H1 (cell line): ENCODE results near the gene PTPMT1. TPM values are rescaled to one million over a fixed set of nuclear protein-coding genes. Genes with fewer than 3 reads are reported as not detected.

Experiments used
- CTCF ChIA-PET: fragments of 300-600 bp; sonication (Branson Sonifier 250); formaldehyde crosslinking; loops from one replicate; lab custom pipeline; 2021; ENCODE audit not compliant: partially characterized antibody; lab: Charles Lee
- POLR2A ChIA-PET: fragments of 300-600 bp; sonication (Branson Sonifier 250); formaldehyde crosslinking; loops from one replicate; lab custom pipeline; 2021; ENCODE audit warnings: inconsistent platforms; ENCODE audit not compliant: partially characterized antibody; lab: Charles Lee
- DNase-seq, 2 experiments: peaks; one replicate each; pipeline versions ENCODE4 v3.0.0 to v3.0.0-alpha.2; 2010 to 2022; ENCODE audit warnings: low spot score in 2 of 2, low read depth in 1 of 2, mixed read lengths in 1 of 2
- FAIRE-seq: peaks from 2 replicates; lab custom pipeline; 2011; peaks lifted over from hg19 to GRCh38; lab: Jason Lieb, UNC
- H2AFZ ChIP-seq: 2 replicates; pipeline ENCODE4 v1.8.1; 2012; ENCODE audit warnings: low read length, inconsistent platforms
- H2AK5ac ChIP-seq: 2 replicates; pipeline ENCODE4 v1.6.1; 2013; ENCODE audit warnings: low read depth, low read length
- H2BK120ac ChIP-seq: replicated peaks from 2 replicates; pipeline ENCODE3; 2013; ENCODE audit warnings: low read depth, low read length, inconsistent platforms
- H2BK12ac ChIP-seq: 2 replicates; pipeline ENCODE4 v1.6.1; 2013; ENCODE audit warnings: low read depth, low read length
- H2BK15ac ChIP-seq: 2 replicates; pipeline ENCODE4 v1.6.1; 2013; ENCODE audit warnings: low read length
- H2BK20ac ChIP-seq: 2 replicates; pipeline ENCODE4 v1.6.1; 2013; ENCODE audit warnings: low read length
- H2BK5ac ChIP-seq: 2 replicates; pipeline ENCODE4 v1.6.1; 2013; ENCODE audit warnings: low read depth, low read length
- H3K14ac ChIP-seq: 2 replicates; pipeline ENCODE4 v1.6.1; 2013; ENCODE audit warnings: inconsistent platforms; ENCODE audit not compliant: insufficient read length
- H3K18ac ChIP-seq: 2 replicates; pipeline ENCODE4 v1.6.1; 2013; ENCODE audit warnings: low read length; ENCODE audit errors: extremely low read depth
- H3K23ac ChIP-seq: 2 replicates; pipeline ENCODE4 v1.6.1; 2013; ENCODE audit warnings: inconsistent platforms; ENCODE audit not compliant: insufficient read length
- H3K23me2 ChIP-seq: 2 replicates; pipeline ENCODE4 v1.6.1; 2013; ENCODE audit warnings: low read depth, low read length
- H3K27ac ChIP-seq: 2 replicates; pipeline ENCODE4 v1.6.1; 2011; ENCODE audit warnings: low read depth, low read length, inconsistent platforms
- H3K27me3 ChIP-seq, 4 experiments: replicated peaks in 1 of 4; 1 replicate in 1 of 4; 2 replicates in 3 of 4; pipeline versions ENCODE4 v1.6.1 to v1.8.1; 2011 to 2013; ENCODE audit warnings: low read length in 3 of 4, mild to moderate bottlenecking in 3 of 4, inconsistent platforms in 2 of 4, mixed read lengths in 2 of 4, moderate library complexity in 1 of 4; ENCODE audit not compliant: control insufficient read depth in 3 of 4, insufficient read depth in 3 of 4; ENCODE audit errors: extremely low read depth in 1 of 4
- H3K36me3 ChIP-seq, 4 experiments: 2 replicates each; pipeline versions ENCODE4 v1.6.1 to v1.8.1; 2011 to 2013; ENCODE audit warnings: mild to moderate bottlenecking in 4 of 4, low read length in 3 of 4, moderate library complexity in 2 of 4, control low read depth in 1 of 4, inconsistent platforms in 1 of 4; ENCODE audit not compliant: insufficient read depth in 4 of 4, control insufficient read depth in 2 of 4
- H3K4ac ChIP-seq: replicated peaks from 2 replicates; pipeline ENCODE3; 2013; ENCODE audit warnings: low read length, low read depth, mixed read lengths, inconsistent platforms; ENCODE audit not compliant: insufficient read length
- H3K4me1 ChIP-seq, 4 experiments: replicated peaks in 1 of 4; 1 replicate in 1 of 4; 2 replicates in 3 of 4; pipeline versions ENCODE4 v1.6.1 to v1.8.1; 2011 to 2013; ENCODE audit warnings: low read length in 3 of 4, inconsistent platforms in 2 of 4, mixed read lengths in 1 of 4; ENCODE audit not compliant: insufficient read depth in 4 of 4, control insufficient read depth in 3 of 4
- H3K4me2 ChIP-seq, 2 experiments: 2 replicates each; pipeline versions ENCODE4 v1.6.1 to v1.8.1; 2011 to 2013; ENCODE audit warnings: low read depth in 2 of 2, low read length in 2 of 2, control low read depth in 1 of 2, inconsistent platforms in 1 of 2, mild to moderate bottlenecking in 1 of 2; ENCODE audit not compliant: insufficient read depth in 1 of 2
- H3K4me3 ChIP-seq, 4 experiments: fragments of 200-600, 300-600 bp in 1 of 4; sonication (generic), shearing (Covaris generic), sonication (Bioruptor Twin) in 1 of 4; 2 replicates each; pipeline versions ENCODE4 v1.5.1 to v1.8.1; 2011 to 2016; ENCODE audit warnings: low read length in 4 of 4, low read depth in 3 of 4, control low read depth in 2 of 4, inconsistent platforms in 2 of 4, mild to moderate bottlenecking in 2 of 4, mixed read lengths in 1 of 4, moderate library complexity in 1 of 4; ENCODE audit not compliant: insufficient read depth in 2 of 4; ENCODE audit errors: extremely low read depth in 1 of 4
- H3K56ac ChIP-seq: replicated peaks from 2 replicates; pipeline ENCODE3; 2013; ENCODE audit warnings: low read depth, mild to moderate bottlenecking, mixed read lengths, low read length, inconsistent platforms; ENCODE audit not compliant: insufficient read length
- H3K79me1 ChIP-seq: 2 replicates; pipeline ENCODE4 v1.6.1; 2013; ENCODE audit warnings: low read depth, low read length, control low read depth
- H3K79me2 ChIP-seq, 2 experiments: 2 replicates each; pipeline versions ENCODE4 v1.6.1 to v1.8.1; 2012 to 2013; ENCODE audit warnings: low read length in 2 of 2, mild to moderate bottlenecking in 2 of 2, inconsistent platforms in 1 of 2; ENCODE audit not compliant: insufficient read depth in 2 of 2, control insufficient read depth in 1 of 2
- H3K9ac ChIP-seq, 4 experiments: replicated peaks in 1 of 4; 1 replicate in 1 of 4; 2 replicates in 3 of 4; pipeline versions ENCODE4 v1.6.1 to v1.8.1; 2011 to 2013; ENCODE audit warnings: low read depth in 3 of 4, low read length in 3 of 4, control low read depth in 2 of 4, mild to moderate bottlenecking in 2 of 4, moderate library complexity in 2 of 4, inconsistent platforms in 1 of 4; ENCODE audit errors: extremely low read depth in 1 of 4
- H3K9me3 ChIP-seq, 2 experiments: 2 replicates each; pipeline versions ENCODE4 v1.6.1 to v1.8.1; 2012 to 2013; ENCODE audit warnings: mild to moderate bottlenecking in 2 of 2, moderate library complexity in 2 of 2, control low read depth in 1 of 2, inconsistent platforms in 1 of 2, low read depth in 1 of 2, low read length in 1 of 2, mixed read lengths in 1 of 2; ENCODE audit not compliant: insufficient read depth in 2 of 2
- H4K20me1 ChIP-seq, 2 experiments: replicated peaks in 1 of 2; 2 replicates each; pipeline versions ENCODE3 to v1.8.1; 2011 to 2013; ENCODE audit warnings: inconsistent platforms in 2 of 2, low read length in 2 of 2, mild to moderate bottlenecking in 1 of 2; ENCODE audit not compliant: insufficient read depth in 2 of 2, control insufficient read depth in 1 of 2
- H4K5ac ChIP-seq: 2 replicates; pipeline ENCODE4 v1.6.1; 2013; ENCODE audit warnings: low read length, low read depth, mixed read lengths, inconsistent platforms; ENCODE audit not compliant: insufficient read length
- H4K8ac ChIP-seq: 2 replicates; pipeline ENCODE4 v1.8.0; 2013; ENCODE audit warnings: mild to moderate bottlenecking, moderate library complexity, low read length, inconsistent platforms; ENCODE audit not compliant: insufficient read depth; ENCODE audit errors: extremely low read depth
- H4K91ac ChIP-seq: replicated peaks from 2 replicates; pipeline ENCODE3; 2013; ENCODE audit warnings: low read length, mixed read lengths, inconsistent platforms; ENCODE audit not compliant: insufficient read length
- BACH1 ChIP-seq: IDR thresholded peaks from 2 replicates; pipeline ENCODE4 v1.6.1; 2012; ENCODE audit warnings: low read length, improper control_type of control experiment
- CBX5 ChIP-seq: fragments of 300-800, 300-1000 bp; sonication (generic); IDR thresholded peaks from 2 replicates; pipeline ENCODE4 v1.7.1; 2016; ENCODE audit warnings: antibody characterized with exemption, low read length, low read depth
- CBX8 ChIP-seq: fragments of 300-800, 300-1000 bp; sonication (generic); IDR thresholded peaks from 2 replicates; pipeline ENCODE4 v1.7.1; 2016; ENCODE audit warnings: low read depth, low read length, borderline replicate concordance
- GABPA ChIP-seq: IDR thresholded peaks from 2 replicates; pipeline ENCODE4 v1.6.1; 2011; ENCODE audit warnings: mild to moderate bottlenecking, low read length, moderate library complexity, borderline replicate concordance; ENCODE audit not compliant: insufficient read depth
- KDM5A ChIP-seq: fragments of 200-600 bp; IDR thresholded peaks from 2 replicates; pipeline ENCODE4 v1.7.1; 2012; ENCODE audit warnings: mild to moderate bottlenecking, low read length, inconsistent platforms, mixed read lengths
- POLR2A ChIP-seq, 2 experiments: IDR thresholded peaks; 1 replicate in 1 of 2; 2 replicates in 1 of 2; pipeline ENCODE4 v1.6.1; 2011; ENCODE audit warnings: low read depth in 2 of 2, low read length in 2 of 2, mild to moderate bottlenecking in 2 of 2; ENCODE audit errors: control extremely low read depth in 1 of 2
- RAD21 ChIP-seq, 2 experiments: IDR thresholded peaks in 1 of 2; conservative IDR thresholded peaks in 1 of 2; 2 replicates each; pipeline ENCODE4 v1.6.1; 2011; ENCODE audit warnings: low read depth in 2 of 2, low read length in 2 of 2, improper control_type of control experiment in 1 of 2, inconsistent platforms in 1 of 2, mild to moderate bottlenecking in 1 of 2, moderate library complexity in 1 of 2
- SIN3A ChIP-seq, 2 experiments: IDR thresholded peaks in 1 of 2; conservative IDR thresholded peaks in 1 of 2; 2 replicates each; pipeline ENCODE4 v1.6.1; 2011 to 2012; ENCODE audit warnings: low read length in 2 of 2, improper control_type of control experiment in 1 of 2, low read depth in 1 of 2, mild to moderate bottlenecking in 1 of 2
- SIRT6 ChIP-seq: IDR thresholded peaks from one replicate; pipeline ENCODE4 v1.7.1; 2012; ENCODE audit warnings: low read length, inconsistent platforms
- TEAD4 ChIP-seq: IDR thresholded peaks from 2 replicates; pipeline ENCODE4 v1.6.1; 2012; ENCODE audit warnings: low read depth, low read length, inconsistent platforms, mixed read lengths
- WGBS, 2 experiments: shearing (Covaris generic) in 1 of 2; methylation state at CpG; one replicate each; pipeline versions ENCODE4 v1.1.6 to v1.1.7; 2013 to 2015; ENCODE audit warnings: low lambda C conversion rate in 2 of 2, mixed read lengths in 2 of 2, inconsistent platforms in 1 of 2, low coverage in 1 of 2, missing lambda C conversion rate in 1 of 2; ENCODE audit not compliant: insufficient replicate concordance in 2 of 2, insufficient coverage in 1 of 2, insufficient read length in 1 of 2; ENCODE audit errors: extremely low coverage in 1 of 2, missing lambda C conversion rate in 1 of 2; 5-methylcytosine and 5-hydroxymethylcytosine counted together
- polyA plus RNA-seq, 7 experiments: library from polyadenylated mRNA; depleted of rRNA in 3 of 7; stranded (reverse) in 5 of 7; unstranded in 2 of 7; fragments of >200 nt in 5 of 7; fragments of 200-250 nt in 2 of 7; gene quantifications; 1 replicate in 5 of 7; 2 replicates in 1 of 7; 4 replicates in 1 of 7; pipeline versions ENCODE4 v1.2.1 to v1.2.3, GENCODE V29; 2011 to 2013; ENCODE audit warnings: missing spikeins in 2 of 7, mixed read lengths in 2 of 7
- total RNA-seq: library from RNA; stranded (reverse); fragmentation: NEBNext Ultra II Directional; extraction: Animal tissue kit (Norgen Biotek cat#: 25700); gene quantifications from 2 replicates; pipeline ENCODE4 v1.2.1, GENCODE V29; 2021
- TF ChIP-seq, protein P1 (sequence below): IDR thresholded peaks from 2 replicates; pipeline ENCODE4 v1.6.1; 2011; ENCODE audit warnings: low read depth, mild to moderate bottlenecking, low read length; ENCODE audit not compliant: insufficient read depth

Gene PTPMT1
- total and polyA plus RNA-seq, 2 of the 8 experiments (the other 6 are each of a cell fraction or from before 2014, with no cell fraction given) = 44.8 to 105 TPM

- no peak overlapping the region for H3K27ac ChIP-seq
- TF ChIP-seq SIN3A (conservative IDR thresholded peaks at IDR 0.05 in 1 of 2, IDR thresholded peaks at IDR 0.05 in 1 of 2; ENCODE audit: low read depth in 1 of 2, low read length in 2 of 2) (no peak), GABPA (no peak), BACH1 (no peak), TEAD4 (no peak), SIRT6 (no peak), POLR2A (IDR thresholded peaks at IDR 0.05; ENCODE audit: control extremely low read depth in 1 of 2, low read depth in 2 of 2, low read length in 2 of 2) (no peak), CBX5 (no peak), CBX8 (no peak), KDM5A (no peak), RAD21 (IDR thresholded peaks at IDR 0.05 in 1 of 2, conservative IDR thresholded peaks at IDR 0.05 in 1 of 2; ENCODE audit: low read depth in 2 of 2, low read length in 2 of 2) (no peak)
- TF ChIP-seq, protein P1, sequence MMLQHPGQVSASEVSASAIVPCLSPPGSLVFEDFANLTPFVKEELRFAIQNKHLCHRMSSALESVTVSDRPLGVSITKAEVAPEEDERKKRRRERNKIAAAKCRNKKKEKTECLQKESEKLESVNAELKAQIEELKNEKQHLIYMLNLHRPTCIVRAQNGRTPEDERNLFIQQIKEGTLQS = no peak
These were observed 48.2 kb upstream of the PTPMT1 start for GRCh38 chr11:47516984-47517853.

More at GRCh38 chr11:47516984-47517853, 48.2 kb upstream of the PTPMT1 start:
- no peak overlapping the region for H2BK20ac ChIP-seq
- CTCF ChIA-PET = interaction anchor here (1.1 to 1.6 kb wide), 3 partner anchors 22 to 34 kb away, joined by 3 to 4 read pairs (median 3); no protein-coding TSS in a partner anchor
- no peak overlapping the region for H4K8ac ChIP-seq
- H3K23ac ChIP-seq = no peak overlapping the region
- DNase-seq (no peak), FAIRE-seq (no peak)
- no peak overlapping the region for H3K56ac ChIP-seq
- H2BK12ac ChIP-seq = no peak overlapping the region
- H3K4me3 ChIP-seq = no peak overlapping the region
- no peak overlapping the region for H2BK5ac ChIP-seq
- H3K18ac ChIP-seq = no peak overlapping the region
- peaks cover 2 to 13% (median 11%) of the 10 kb centered on the region in 4 experiments; a peak in 6 of 7 replicates for H3K4me1 ChIP-seq
- H3K23me2 ChIP-seq = peaks cover 2% of the 10 kb centered on the region; the same call in 1 of the 2 replicates
- H3K9me3 ChIP-seq = no peaks in the 10 kb centered on the region
- H2BK120ac ChIP-seq = no peak overlapping the region
- no peak overlapping the region for H3K4me2 ChIP-seq
- no peak overlapping the region for H3K14ac ChIP-seq
- no peak overlapping the region for H3K9ac ChIP-seq
- no peak overlapping the region for H2AK5ac ChIP-seq
- POLR2A ChIA-PET = interaction anchor here (0.6 to 4.1 kb wide), 10 partner anchors 8 to 96 kb away, joined by 3 to 19 read pairs (median 4); partner anchors contain the start of gene CELF1
- H2AFZ ChIP-seq = no peak overlapping the region
- no peak overlapping the region for H4K5ac ChIP-seq
- peaks cover 33 to 96% of the 10 kb centered on the region in 2 experiments for H3K79me2 ChIP-seq
- no peak overlapping the region for H2BK15ac ChIP-seq
- H4K20me1 ChIP-seq = peaks cover 26 to 27% of the 10 kb centered on the region in 2 experiments
- H3K27me3 ChIP-seq = no peaks in the 10 kb centered on the region
- peaks cover 11% of the 10 kb centered on the region for H3K79me1 ChIP-seq
- WGBS, 2 experiments = 90% methylated on average over 10 of the region's 10 CpGs; no CpG with 5 or more reads in 1 of the 2 experiments
- H4K91ac ChIP-seq = no peak overlapping the region
- H3K36me3 ChIP-seq = no peaks in the 10 kb centered on the region; a peak in 1 of 8 replicates
- H3K4ac ChIP-seq = no peak overlapping the region
